Measurements from ENCODE around the gene DAO.

DAO gene

GRCh38 chr12:108879615-108880254 is at the start of gene DAO:
Gene DAO (plus strand): TSS chr12:108880092. CDS start chr12:108885007, 4,915 bp downstream.
- TF ChIP-seq CTCF (IDR thresholded peaks at IDR 0.05; ENCODE audit: insufficient read depth, low read length, missing control alignments), result no peak
- ChIA-PET POLR2A (interaction anchor here (0.6 kb wide), 1 partner anchor 188 kb away, joined by 4 read pairs; no protein-coding TSS in a partner anchor), CTCF (no interaction called here)
- H3K4me3 ChIP-seq (ENCODE audit: low read depth, low read length), result no peak within 1 kb of the TSS
- no peak for DNase-seq (ENCODE audit: low read depth, low spot score)

GRCh38 chr12:108831309-108831991 is 48.4 kb upstream of the DAO start:
- no peak for DNase-seq (ENCODE audit: low read depth, low spot score)
- H3K4me3 ChIP-seq (ENCODE audit: low read depth, low read length), result no peak overlapping the region
- CTCF ChIA-PET, result interaction anchor here (1.0 to 1.9 kb wide), 2 partner anchors 28 to 119 kb away, joined by 3 to 11 read pairs; no protein-coding TSS in a partner anchor
- no peak for TF ChIP-seq CTCF (IDR thresholded peaks at IDR 0.05; ENCODE audit: insufficient read depth, low read length, missing control alignments)
- POLR2A ChIA-PET, result interaction anchor here (2.6 kb wide), 1 partner anchor 28 kb away, joined by 9 read pairs; no protein-coding TSS in a partner anchor

GRCh38 chr12:108832208-108832607 is 47.7 kb upstream of the DAO start:
- ChIA-PET POLR2A (interaction anchor here (0.7 to 2.8 kb wide), 5 partner anchors 11 to 28 kb away, joined by 4 to 14 read pairs (median 9); partner anchors contain the start of gene SSH1), CTCF (interaction anchor here (0.9 to 1.0 kb wide), 2 partner anchors 33 to 119 kb away, joined by 3 read pairs; no protein-coding TSS in a partner anchor)
- TF ChIP-seq CTCF (IDR thresholded peaks at IDR 0.05; ENCODE audit: insufficient read depth, low read length, missing control alignments), result no peak

GRCh38 chr12:108832730-108833354 is 47.0 kb upstream of the DAO start:
- ChIA-PET POLR2A (interaction anchor here (0.5 to 2.8 kb wide), 10 partner anchors 8 to 202 kb away, joined by 3 to 14 read pairs (median 6); partner anchors contain the start of gene SSH1), CTCF (interaction anchor here (0.6 to 1.0 kb wide), 4 partner anchors 28 to 296 kb away, joined by 3 read pairs; no protein-coding TSS in a partner anchor)
- DNase-seq (ENCODE audit: low read depth, low spot score), result peak; percentile 80
- TF ChIP-seq CTCF (IDR thresholded peaks at IDR 0.05; ENCODE audit: insufficient read depth, low read length, missing control alignments), result no peak
- peak overlapping the region; percentile 3 for H3K4me3 ChIP-seq (ENCODE audit: low read depth, low read length)

More at GRCh38 chr12:108832208-108832607, 47.7 kb upstream of the DAO start:
- DNase-seq (ENCODE audit: low read depth, low spot score), result no peak
- H3K4me3 ChIP-seq (ENCODE audit: low read depth, low read length), result no peak overlapping the region

GRCh38 chr12:108833355-108833733 is 46.5 kb upstream of the DAO start:
- POLR2A ChIA-PET, result interaction anchor here (0.5 to 2.8 kb wide), 8 partner anchors 9 to 184 kb away, joined by 3 to 14 read pairs (median 6); partner anchors contain the start of gene SSH1
- CTCF ChIA-PET, result interaction anchor here (0.7 to 2.5 kb wide), 5 partner anchors 15 to 34 kb away, joined by 3 to 8 read pairs (median 3); no protein-coding TSS in a partner anchor
- DNase-seq (ENCODE audit: low read depth, low spot score), result peak; percentile 87
- no peak for TF ChIP-seq CTCF (IDR thresholded peaks at IDR 0.05; ENCODE audit: insufficient read depth, low read length, missing control alignments)
- H3K4me3 ChIP-seq (ENCODE audit: low read depth, low read length), result peak overlapping the region; percentile 3

All from AG04449 (cell line).